Pancreas (tissue), 10 donors: ENCODE measurements around the gene PHKB. TPM values are rescaled to one million over a fixed set of nuclear protein-coding genes. Genes with fewer than 3 reads are reported as not detected.

Source experiments
- ATAC-seq, 4 donors: fragments of 200-7000 bp; cut with Tn5 transposase; one replicate each; pipeline versions ENCODE4 v1.8.0 to v1.9.1; 2020; ENCODE audit warnings: mild to moderate bottlenecking in 4 of 4, moderate library complexity in 4 of 4
- DNase-seq, 6 donors: peaks; one replicate each; pipeline ENCODE4 v3.0.0-alpha.2; 2020
- FAIRE-seq: peaks from 2 replicates; lab custom pipeline; 2012; peaks lifted over from hg19 to GRCh38; lab: Jason Lieb, UNC
- H3K27ac ChIP-seq, 4 donors: fragments of 200-600 bp; sonication (generic); 1 replicate in 3 of 4; 2 replicates in 1 of 4; pipeline versions ENCODE4 v1.5.0 to v1.8.0; 2020
- H3K27me3 ChIP-seq, 4 donors: fragments of 200-600 bp; one replicate each; pipeline ENCODE4 v1.8.0; 2021
- H3K36me3 ChIP-seq, 3 donors: fragments of 200-600 bp; sonication (generic) in 1 of 3; one replicate each; pipeline versions ENCODE4 v1.5.0 to v1.8.0; 2020 to 2021
- H3K4me1 ChIP-seq, 3 donors: fragments of 200-600 bp; one replicate each; pipeline ENCODE4 v1.8.0; 2021
- H3K4me3 ChIP-seq, 4 donors: fragments of 200-600 bp; sonication (generic) in 2 of 4; one replicate each; pipeline versions ENCODE4 v1.5.0 to v1.8.0; 2020 to 2021
- H3K9me3 ChIP-seq, 4 donors: fragments of 200-600 bp; one replicate each; pipeline ENCODE4 v1.8.0; 2021
- CTCF ChIP-seq, 4 donors: fragments of 200-600 bp; sonication (generic) in 3 of 4; IDR thresholded peaks; one replicate each; pipeline versions ENCODE4 v1.5.0 to v1.8.0; 2021; ENCODE audit warnings: antibody characterized with exemption in 4 of 4
- WGBS, 2 donors: extraction: QIAGEN DNeasy Blood & Tissue Kit; methylation state at CpG; one replicate each; pipeline ENCODE4 v1.1.7; 2013; 5-methylcytosine and 5-hydroxymethylcytosine counted together
- intact Hi-C, 3 donors: fragments of 100-400 bp; cut with DNase I; formaldehyde crosslinking; loops; one replicate each; pipeline versions ENCODE4 v1.11.1 to v1.14.2; 2022
- polyA plus RNA-seq, 2 donors: library from polyadenylated mRNA; stranded (reverse); fragments of 200-250 nt; gene quantifications; one replicate each; pipeline ENCODE4 v1.2.3, GENCODE V29; 2013
- total RNA-seq, 6 donors: library from RNA; stranded (reverse); fragmentation: NEBNext Ultra II Directional in 4 of 6; extraction: Animal tissue kit (Norgen Biotek cat#: 25700) in 4 of 6; gene quantifications; one replicate each; pipeline versions ENCODE4 v1.2.1 to v1.2.4, GENCODE V29; 2021 to 2023
- donor health status: healthy with polysubstance abuse.
- donor health status: DM: no; HTN: no; CAD: no; lungs with moderate emphysema.
- donor health status: DM: no; HTN: no; CAD: no.
- donor health status: control.
- donor health status: control.
- donor health status: Bipolar disorder and iron deficiency.
- donor health status: DM: yes; HTN: yes; CAD: no.
- donor health status: DM: no; HTN: no; CAD: no.
- donor health status: DM: no; HTN: no; CAD: no.
- donor health status: DM: yes; HTN: yes; CAD: no.

Gene PHKB
- total and polyA plus RNA-seq, 8 donors, result 13.3 to 46.4 (median 27.2) TPM

- Histone ChIP-seq H3K27me3 (no peaks in the 10 kb centered on the region), H3K4me3 (no peak overlapping the region), H3K4me1 (no peaks in the 10 kb centered on the region), H3K36me3 (peaks cover 0 to under 1% (median 0%) of the 10 kb centered on the region in 3 donors), H3K27ac (no peak overlapping the region), H3K9me3 (no peaks in the 10 kb centered on the region)
- 98 to 99% methylated on average over 13 of the region's 13 CpGs for WGBS, 2 donors
- no peak for FAIRE-seq
- intact Hi-C loops, result no loop called here
- ATAC-seq, result no peak
- peak in 1 of 6 donors; percentile 43 for DNase-seq
- no peak for TF ChIP-seq CTCF (IDR thresholded peaks at IDR 0.05)
Observed at GRCh38 chr16:47636501-47637099, 175.5 kb downstream of the PHKB start.

GRCh38 chr16:47638175-47638574 is 177.0 kb downstream of the PHKB start:
- Histone ChIP-seq H3K4me3 (no peak overlapping the region), H3K27ac (no peak overlapping the region), H3K9me3 (no peaks in the 10 kb centered on the region), H3K36me3 (peaks cover 0 to 16% (median 0%) of the 10 kb centered on the region in 3 donors), H3K4me1 (no peaks in the 10 kb centered on the region), H3K27me3 (no peaks in the 10 kb centered on the region)
- ATAC-seq (no peak), DNase-seq (no peak), FAIRE-seq (no peak)
- 95 to 100% methylated on average over 1 of the region's 1 CpG for WGBS, 2 donors
- TF ChIP-seq CTCF (IDR thresholded peaks at IDR 0.05), result no peak
- intact Hi-C loops, result no loop called here

- Histone ChIP-seq H3K4me3 (no peak overlapping the region), H3K27me3 (no peaks in the 10 kb centered on the region), H3K9me3 (no peaks in the 10 kb centered on the region), H3K4me1 (no peaks in the 10 kb centered on the region), H3K36me3 (peaks cover 0 to 16% (median 0%) of the 10 kb centered on the region in 3 donors), H3K27ac (no peak overlapping the region)
- FAIRE-seq, result no peak
- 94 to 98% methylated on average over 3 of the region's 3 CpGs for WGBS, 2 donors
- no peak for TF ChIP-seq CTCF (IDR thresholded peaks at IDR 0.05)
- DNase-seq, result no peak
- no peak for ATAC-seq
- intact Hi-C loops, result no loop called here
Observed at GRCh38 chr16:47640661-47641060, 179.5 kb downstream of the PHKB start.

GRCh38 chr16:47643323-47644000 is 182.3 kb downstream of the PHKB start:
- FAIRE-seq (no peak), ATAC-seq (peak in 1 of 4 donors; percentile 12), DNase-seq (no peak)
- Histone ChIP-seq H3K27ac (no peak overlapping the region), H3K4me1 (no peaks in the 10 kb centered on the region), H3K4me3 (no peak overlapping the region), H3K27me3 (no peaks in the 10 kb centered on the region), H3K9me3 (no peaks in the 10 kb centered on the region), H3K36me3 (peaks cover 0 to 16% (median 0%) of the 10 kb centered on the region in 3 donors)
- intact Hi-C loops, result no loop called here
- 90 to 98% methylated on average over 4 of the region's 4 CpGs for WGBS, 2 donors
- TF ChIP-seq CTCF (IDR thresholded peaks at IDR 0.05), result no peak

GRCh38 chr16:47644166-47644565 is 183.0 kb downstream of the PHKB start:
- Histone ChIP-seq H3K27ac (no peak overlapping the region), H3K27me3 (no peaks in the 10 kb centered on the region), H3K4me3 (no peak overlapping the region), H3K36me3 (peaks cover 0 to 18% (median 0%) of the 10 kb centered on the region in 3 donors), H3K4me1 (no peaks in the 10 kb centered on the region), H3K9me3 (no peaks in the 10 kb centered on the region)
- WGBS, 2 donors, result 66 to 74% methylated on average over 2 of the region's 2 CpGs
- TF ChIP-seq CTCF (IDR thresholded peaks at IDR 0.05), result no peak
- ATAC-seq (no peak), FAIRE-seq (no peak), DNase-seq (no peak)
- intact Hi-C loops, result no loop called here
